Neural crest cell (in vitro differentiated cells): Measurements from ENCODE around the gene SMIM14. TPM values are rescaled to one million over a fixed set of nuclear protein-coding genes. Genes with fewer than 3 reads are reported as not detected.

ENCODE experiments used
- DNase-seq: peaks from one replicate; pipeline ENCODE4 v3.0.0; 2021; ENCODE audit warnings: low read depth, mixed read lengths, low spot score
- H3K27ac Mint-ChIP-seq: one replicate; pipeline ENCODE4 v1.8.0; 2021; ENCODE audit warnings: mild to moderate bottlenecking, mixed read lengths; ENCODE audit not compliant: unreplicated experiment
- H3K27me3 Mint-ChIP-seq: 2 replicates; pipeline ENCODE4 v1.8.0; 2021; ENCODE audit warnings: low read depth, mild to moderate bottlenecking, mixed read lengths
- H3K36me3 Mint-ChIP-seq: 2 replicates; pipeline ENCODE4 v1.8.0; 2021; ENCODE audit warnings: low read depth, mild to moderate bottlenecking, mixed read lengths
- H3K4me1 Mint-ChIP-seq: 2 replicates; pipeline ENCODE4 v1.8.0; 2021; ENCODE audit warnings: mixed read lengths
- H3K4me3 Mint-ChIP-seq: one replicate; pipeline ENCODE4 v1.8.0; 2021; ENCODE audit warnings: mild to moderate bottlenecking, mixed read lengths
- H3K9me3 Mint-ChIP-seq: 2 replicates; pipeline ENCODE4 v1.8.0; 2021; ENCODE audit warnings: mixed read lengths
- total RNA-seq: library from RNA; stranded (reverse); gene quantifications from 2 replicates; pipeline ENCODE4 v1.2.1, GENCODE V29; 2021
- TF ChIP-seq, protein P1 (sequence below): fragments of 200-600 bp; sonication (generic); conservative IDR thresholded peaks from 2 replicates; pipeline ENCODE4 v1.5.0; 2021; ENCODE audit warnings: antibody characterized with exemption, mild to moderate bottlenecking

The SMIM14 gene
- total RNA-seq, 1 donor from 2014 or later, result 7.9 TPM

DNA sequence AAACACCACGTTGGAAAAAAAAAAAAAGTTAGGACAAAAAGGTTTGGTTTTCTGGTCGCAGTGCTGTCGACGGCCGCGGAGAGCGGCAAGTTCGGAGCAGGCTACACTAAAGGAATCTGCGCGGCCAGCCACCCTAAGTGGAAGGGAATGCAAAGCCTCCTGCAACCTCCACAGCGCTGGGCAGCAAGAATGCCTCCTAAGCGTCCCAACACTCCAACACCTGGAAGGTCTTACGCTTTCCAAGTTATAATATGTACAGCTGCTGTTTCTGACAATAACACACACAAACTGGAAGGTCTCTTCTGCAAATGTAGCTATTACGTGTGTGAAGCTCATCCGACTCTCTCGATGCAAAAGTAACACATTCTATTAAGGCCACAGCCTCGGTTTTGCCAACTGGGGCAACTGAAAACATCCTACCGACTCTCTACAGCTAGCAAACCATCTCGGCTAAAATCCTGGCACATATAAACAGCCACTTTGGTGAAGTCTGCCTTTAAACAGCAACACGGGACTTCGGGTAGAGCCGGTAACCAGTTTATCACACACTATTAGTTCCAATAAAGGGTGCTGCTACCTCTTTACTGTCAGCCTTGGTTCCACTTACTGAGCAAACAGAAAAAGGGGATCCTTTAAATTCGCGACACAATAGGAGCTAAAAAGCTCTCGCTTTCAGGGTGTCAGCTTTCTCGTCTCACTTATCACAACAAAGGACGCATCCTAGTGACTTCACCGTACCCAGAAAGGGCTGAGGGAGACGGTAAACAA is 895 bp downstream of the SMIM14 start:
- H3K9me3 Mint-ChIP-seq, result no peaks in the 10 kb centered on the region
- H3K36me3 Mint-ChIP-seq, result no peaks in the 10 kb centered on the region
- peak overlapping the region; percentile 88 for H3K4me3 Mint-ChIP-seq
- peak; percentile 25 for DNase-seq
- H3K27ac Mint-ChIP-seq, result peak overlapping the region; percentile 97
- peaks cover 2% of the 10 kb centered on the region for H3K27me3 Mint-ChIP-seq
- TF ChIP-seq, protein P1, sequence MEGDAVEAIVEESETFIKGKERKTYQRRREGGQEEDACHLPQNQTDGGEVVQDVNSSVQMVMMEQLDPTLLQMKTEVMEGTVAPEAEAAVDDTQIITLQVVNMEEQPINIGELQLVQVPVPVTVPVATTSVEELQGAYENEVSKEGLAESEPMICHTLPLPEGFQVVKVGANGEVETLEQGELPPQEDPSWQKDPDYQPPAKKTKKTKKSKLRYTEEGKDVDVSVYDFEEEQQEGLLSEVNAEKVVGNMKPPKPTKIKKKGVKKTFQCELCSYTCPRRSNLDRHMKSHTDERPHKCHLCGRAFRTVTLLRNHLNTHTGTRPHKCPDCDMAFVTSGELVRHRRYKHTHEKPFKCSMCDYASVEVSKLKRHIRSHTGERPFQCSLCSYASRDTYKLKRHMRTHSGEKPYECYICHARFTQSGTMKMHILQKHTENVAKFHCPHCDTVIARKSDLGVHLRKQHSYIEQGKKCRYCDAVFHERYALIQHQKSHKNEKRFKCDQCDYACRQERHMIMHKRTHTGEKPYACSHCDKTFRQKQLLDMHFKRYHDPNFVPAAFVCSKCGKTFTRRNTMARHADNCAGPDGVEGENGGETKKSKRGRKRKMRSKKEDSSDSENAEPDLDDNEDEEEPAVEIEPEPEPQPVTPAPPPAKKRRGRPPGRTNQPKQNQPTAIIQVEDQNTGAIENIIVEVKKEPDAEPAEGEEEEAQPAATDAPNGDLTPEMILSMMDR, result no peak
- peaks cover 28% of the 10 kb centered on the region for H3K4me1 Mint-ChIP-seq

GRCh38 chr4:39637221-39637585 is 1.5 kb downstream of the SMIM14 start:
- peaks cover 28% of the 10 kb centered on the region for H3K4me1 Mint-ChIP-seq
- H3K4me3 Mint-ChIP-seq, result peak overlapping the region; percentile 88
- no peaks in the 10 kb centered on the region for H3K36me3 Mint-ChIP-seq
- DNase-seq, result no peak
- peak overlapping the region; percentile 97 for H3K27ac Mint-ChIP-seq
- TF ChIP-seq, protein P1, result no peak
- H3K27me3 Mint-ChIP-seq, result peaks cover 2% of the 10 kb centered on the region
- no peaks in the 10 kb centered on the region for H3K9me3 Mint-ChIP-seq

DNA sequence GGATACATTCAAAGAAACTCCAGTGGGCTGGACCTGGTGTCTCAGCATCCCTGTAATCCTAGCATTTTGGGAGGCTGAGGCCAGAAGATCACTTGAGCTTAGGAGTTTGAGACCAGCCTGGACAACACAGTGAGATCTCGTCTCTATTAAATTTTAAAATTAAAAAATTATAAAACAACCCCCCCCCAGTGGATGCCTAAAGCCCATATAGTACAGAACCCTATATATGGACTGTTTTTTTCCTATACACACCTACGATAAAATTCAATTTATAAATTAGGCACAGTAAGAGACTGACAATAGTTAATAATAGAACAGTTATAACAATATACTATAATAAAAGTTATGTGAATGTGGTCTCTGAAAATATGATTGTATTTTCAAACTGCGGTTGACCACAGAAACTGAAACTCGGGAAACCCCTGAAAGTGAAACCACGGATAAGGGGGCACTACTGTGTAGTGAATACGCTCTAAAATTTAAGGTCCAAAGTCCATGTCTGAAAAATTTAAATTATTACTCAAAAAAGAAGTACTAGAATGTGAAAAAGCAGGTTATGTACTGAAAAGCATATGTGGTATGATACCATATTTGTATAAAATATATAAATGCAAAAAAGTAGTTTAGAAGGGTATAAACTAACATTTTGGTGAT is 2.0 kb downstream of the SMIM14 start:
- H3K27me3 Mint-ChIP-seq, result peaks cover 2% of the 10 kb centered on the region
- DNase-seq, result no peak
- H3K9me3 Mint-ChIP-seq, result no peaks in the 10 kb centered on the region
- no peak overlapping the region for H3K27ac Mint-ChIP-seq
- no peaks in the 10 kb centered on the region for H3K36me3 Mint-ChIP-seq
- H3K4me3 Mint-ChIP-seq, result peak overlapping the region; percentile 88
- peaks cover 26% of the 10 kb centered on the region for H3K4me1 Mint-ChIP-seq
- TF ChIP-seq, protein P1, result no peak

DNA sequence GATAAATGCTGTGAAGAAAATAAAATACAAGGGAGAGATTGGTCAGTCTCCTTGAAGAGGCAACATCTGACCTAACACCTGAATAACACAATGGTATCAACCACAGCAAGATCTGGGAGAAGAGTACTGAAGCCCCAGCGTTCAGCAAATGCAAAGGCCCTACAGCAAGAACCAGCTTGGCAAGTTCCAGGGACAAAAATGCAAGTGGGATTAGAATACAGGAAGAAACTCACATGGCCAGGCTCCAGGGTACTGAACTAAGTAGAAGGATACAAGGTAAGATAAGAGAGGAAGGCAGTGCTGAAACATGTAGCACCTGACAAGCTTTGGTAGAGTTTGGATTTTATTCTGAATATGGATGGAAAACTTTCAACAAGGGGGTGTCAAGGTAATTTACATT is 3.6 kb downstream of the SMIM14 start:
- peaks cover 2% of the 10 kb centered on the region for H3K27me3 Mint-ChIP-seq
- no peaks in the 10 kb centered on the region for H3K9me3 Mint-ChIP-seq
- DNase-seq, result no peak
- peak overlapping the region; percentile 68 for H3K4me3 Mint-ChIP-seq
- TF ChIP-seq, protein P1, result no peak
- H3K4me1 Mint-ChIP-seq, result peaks cover 22% of the 10 kb centered on the region
- H3K27ac Mint-ChIP-seq, result no peak overlapping the region
- H3K36me3 Mint-ChIP-seq, result no peaks in the 10 kb centered on the region

GRCh38 chr4:39631700-39632079 is 7.0 kb downstream of the SMIM14 start:
- DNase-seq, result no peak
- Mint-ChIP-seq H3K4me3 (no peak overlapping the region), H3K9me3 (no peaks in the 10 kb centered on the region), H3K4me1 (peaks cover 3% of the 10 kb centered on the region), H3K27me3 (no peaks in the 10 kb centered on the region), H3K36me3 (no peaks in the 10 kb centered on the region), H3K27ac (no peak overlapping the region)
- TF ChIP-seq, protein P1, result no peak
